Neural progenitor cell (in vitro differentiated cells): ENCODE results near the gene PTPRA.

ENCODE experiments used
- EZH2 ChIP-seq: fragments of 200-600 bp; sonication (generic); IDR thresholded peaks from 2 replicates; pipeline ENCODE4 v1.6.1; 2017; ENCODE audit warnings: antibody characterized with exemption, mild to moderate bottlenecking, moderate library complexity
- TF ChIP-seq, protein P1 (sequence below): fragments of 200-600 bp; sonication (generic); IDR thresholded peaks from 2 replicates; pipeline ENCODE4 v1.5.1; 2017; ENCODE audit warnings: antibody characterized with exemption, mild to moderate bottlenecking

DNA sequence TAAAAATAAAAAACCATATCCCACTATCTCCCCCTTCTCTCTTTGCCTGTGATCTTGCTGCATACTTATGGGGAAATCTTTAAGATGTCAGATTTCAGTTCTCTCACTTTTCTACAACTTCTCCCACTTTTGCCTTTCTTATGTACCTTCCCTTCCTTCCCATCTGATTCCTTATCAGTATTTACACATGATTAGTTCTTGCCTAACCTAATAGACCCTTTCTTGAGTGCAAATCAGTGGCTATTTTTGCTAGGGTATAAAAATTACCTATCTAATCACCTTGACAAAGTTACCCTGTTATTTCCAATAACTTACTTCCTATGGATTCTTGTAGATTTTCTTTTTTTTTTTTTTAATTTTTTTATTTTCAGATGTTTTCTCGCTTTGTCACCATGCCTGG, 75.7 kb downstream of the PTPRA start:
- TF ChIP-seq, protein P1, sequence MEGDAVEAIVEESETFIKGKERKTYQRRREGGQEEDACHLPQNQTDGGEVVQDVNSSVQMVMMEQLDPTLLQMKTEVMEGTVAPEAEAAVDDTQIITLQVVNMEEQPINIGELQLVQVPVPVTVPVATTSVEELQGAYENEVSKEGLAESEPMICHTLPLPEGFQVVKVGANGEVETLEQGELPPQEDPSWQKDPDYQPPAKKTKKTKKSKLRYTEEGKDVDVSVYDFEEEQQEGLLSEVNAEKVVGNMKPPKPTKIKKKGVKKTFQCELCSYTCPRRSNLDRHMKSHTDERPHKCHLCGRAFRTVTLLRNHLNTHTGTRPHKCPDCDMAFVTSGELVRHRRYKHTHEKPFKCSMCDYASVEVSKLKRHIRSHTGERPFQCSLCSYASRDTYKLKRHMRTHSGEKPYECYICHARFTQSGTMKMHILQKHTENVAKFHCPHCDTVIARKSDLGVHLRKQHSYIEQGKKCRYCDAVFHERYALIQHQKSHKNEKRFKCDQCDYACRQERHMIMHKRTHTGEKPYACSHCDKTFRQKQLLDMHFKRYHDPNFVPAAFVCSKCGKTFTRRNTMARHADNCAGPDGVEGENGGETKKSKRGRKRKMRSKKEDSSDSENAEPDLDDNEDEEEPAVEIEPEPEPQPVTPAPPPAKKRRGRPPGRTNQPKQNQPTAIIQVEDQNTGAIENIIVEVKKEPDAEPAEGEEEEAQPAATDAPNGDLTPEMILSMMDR = no peak
- TF ChIP-seq EZH2 = no peak
